ENCODE data around the gene ZAR1L. TPM values are rescaled to one million over a fixed set of nuclear protein-coding genes. Genes with fewer than 3 reads are reported as not detected.

Gene ZAR1L
- total and polyA plus RNA-seq, 9 of the 15 experiments (the other 6 are each of a cell fraction or from before 2014, with no cell fraction given) = not detected

DNA sequence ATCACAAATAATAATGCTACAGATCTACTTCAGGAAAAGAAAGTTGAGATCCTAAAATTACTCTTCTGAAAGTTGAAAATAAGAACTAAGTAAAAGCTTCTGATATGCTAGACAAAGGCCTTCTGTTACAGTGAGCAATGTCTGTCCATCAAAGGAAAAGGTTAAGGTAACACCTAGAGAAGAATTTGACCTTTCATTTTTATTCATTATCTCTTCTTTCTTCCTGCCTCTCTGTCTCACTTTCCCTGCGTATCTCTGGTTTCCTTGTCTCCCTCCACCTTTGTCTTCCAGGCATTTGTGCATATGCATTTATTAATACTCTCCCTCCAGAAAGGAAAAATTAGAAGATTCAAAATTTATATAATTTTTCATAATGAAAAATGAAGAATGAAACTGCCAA, 49.0 kb downstream of the ZAR1L start:
- Histone ChIP-seq H3K9ac (ENCODE audit: insufficient read depth in 1 of 2, low read depth in 2 of 2, low read length in 2 of 2) (no peak overlapping the region), H3K4me3 (no peak overlapping the region), H3K9me1 (ENCODE audit: control insufficient read depth, insufficient read depth, low read length) (no peaks in the 10 kb centered on the region), H3K4me2 (ENCODE audit: insufficient read depth, low read length) (no peak overlapping the region), H3K27ac (ENCODE audit: extremely low read depth, low read depth, low read length) (no peak overlapping the region), H3K4me1 (replicated peaks in 1 of 2; ENCODE audit: control insufficient read depth in 2 of 2, insufficient read depth in 2 of 2, low read length in 2 of 2) (peaks cover 0 to 4% of the 10 kb centered on the region in 2 experiments; a peak in 4 of 5 replicates), H2AFZ (ENCODE audit: low read depth, low read length) (no peak overlapping the region), H4K20me1 (replicated peaks; ENCODE audit: control insufficient read depth, insufficient read depth, low read length) (no peaks in the 10 kb centered on the region), H3K9me3 (replicated peaks; ENCODE audit: control insufficient read depth, insufficient read depth, low read depth, low read length) (no peaks in the 10 kb centered on the region), H3K27me3 (ENCODE audit: control insufficient read depth in 2 of 2, insufficient read depth in 2 of 2, low read length in 2 of 2) (peaks cover 0 to 7% of the 10 kb centered on the region in 2 experiments; a peak in 3 of 5 replicates), H3K79me2 (ENCODE audit: control insufficient read depth, insufficient read depth, low read length) (no peaks in the 10 kb centered on the region), H3K36me3 (ENCODE audit: control insufficient read depth, insufficient read depth, low read length) (no peaks in the 10 kb centered on the region)
- intact Hi-C loops (cut with micrococcal nuclease) (no loop called here), in situ Hi-C loops (cut with MboI) (no loop called here)
- DNase-seq (ENCODE audit: extremely low read depth in 1 of 4, low spot score in 3 of 4) (no peak), ATAC-seq (no peak), FAIRE-seq (no peak)
- ChIA-PET CTCF (ENCODE audit: low intra/inter-chr PET ratio) (no interaction called here), POLR2A (no interaction called here)
- no TSS peak for BruUV-seq (replicated peaks)
- 13% methylated on average over 1 of the region's 1 CpG for WGBS (ENCODE audit: insufficient coverage, low coverage, missing lambda C conversion rate)
- TF ChIP-seq, protein P1, sequence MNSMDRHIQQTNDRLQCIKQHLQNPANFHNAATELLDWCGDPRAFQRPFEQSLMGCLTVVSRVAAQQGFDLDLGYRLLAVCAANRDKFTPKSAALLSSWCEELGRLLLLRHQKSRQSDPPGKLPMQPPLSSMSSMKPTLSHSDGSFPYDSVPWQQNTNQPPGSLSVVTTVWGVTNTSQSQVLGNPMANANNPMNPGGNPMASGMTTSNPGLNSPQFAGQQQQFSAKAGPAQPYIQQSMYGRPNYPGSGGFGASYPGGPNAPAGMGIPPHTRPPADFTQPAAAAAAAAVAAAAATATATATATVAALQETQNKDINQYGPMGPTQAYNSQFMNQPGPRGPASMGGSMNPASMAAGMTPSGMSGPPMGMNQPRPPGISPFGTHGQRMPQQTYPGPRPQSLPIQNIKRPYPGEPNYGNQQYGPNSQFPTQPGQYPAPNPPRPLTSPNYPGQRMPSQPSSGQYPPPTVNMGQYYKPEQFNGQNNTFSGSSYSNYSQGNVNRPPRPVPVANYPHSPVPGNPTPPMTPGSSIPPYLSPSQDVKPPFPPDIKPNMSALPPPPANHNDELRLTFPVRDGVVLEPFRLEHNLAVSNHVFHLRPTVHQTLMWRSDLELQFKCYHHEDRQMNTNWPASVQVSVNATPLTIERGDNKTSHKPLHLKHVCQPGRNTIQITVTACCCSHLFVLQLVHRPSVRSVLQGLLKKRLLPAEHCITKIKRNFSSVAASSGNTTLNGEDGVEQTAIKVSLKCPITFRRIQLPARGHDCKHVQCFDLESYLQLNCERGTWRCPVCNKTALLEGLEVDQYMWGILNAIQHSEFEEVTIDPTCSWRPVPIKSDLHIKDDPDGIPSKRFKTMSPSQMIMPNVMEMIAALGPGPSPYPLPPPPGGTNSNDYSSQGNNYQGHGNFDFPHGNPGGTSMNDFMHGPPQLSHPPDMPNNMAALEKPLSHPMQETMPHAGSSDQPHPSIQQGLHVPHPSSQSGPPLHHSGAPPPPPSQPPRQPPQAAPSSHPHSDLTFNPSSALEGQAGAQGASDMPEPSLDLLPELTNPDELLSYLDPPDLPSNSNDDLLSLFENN (IDR thresholded peaks at IDR 0.05; ENCODE audit: low read depth in 2 of 2, low read length in 2 of 2) = no peak
- TF ChIP-seq, protein P2, sequence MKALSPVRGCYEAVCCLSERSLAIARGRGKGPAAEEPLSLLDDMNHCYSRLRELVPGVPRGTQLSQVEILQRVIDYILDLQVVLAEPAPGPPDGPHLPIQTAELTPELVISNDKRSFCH (CRISPR knock-in tag; IDR thresholded peaks at IDR 0.05) = no peak
- TF ChIP-seq, protein P2 (tag; IDR thresholded peaks at IDR 0.05) = no peak
- TF ChIP-seq TAF1 (IDR thresholded peaks at IDR 0.05; ENCODE audit: control insufficient read depth, extremely low read depth, insufficient read depth, low read length, severe bottlenecking) = no peak
- TF ChIP-seq PURB (CRISPR knock-in tag; IDR thresholded peaks at IDR 0.05; ENCODE audit: low read depth) = no peak
- no peak for TF ChIP-seq NFIC (IDR thresholded peaks at IDR 0.05)
- no peak for TF ChIP-seq PRPF4 (IDR thresholded peaks at IDR 0.05; ENCODE audit: insufficient read depth, low read depth, low read length, poor library complexity, severe bottlenecking)
- TF ChIP-seq, protein P3, sequence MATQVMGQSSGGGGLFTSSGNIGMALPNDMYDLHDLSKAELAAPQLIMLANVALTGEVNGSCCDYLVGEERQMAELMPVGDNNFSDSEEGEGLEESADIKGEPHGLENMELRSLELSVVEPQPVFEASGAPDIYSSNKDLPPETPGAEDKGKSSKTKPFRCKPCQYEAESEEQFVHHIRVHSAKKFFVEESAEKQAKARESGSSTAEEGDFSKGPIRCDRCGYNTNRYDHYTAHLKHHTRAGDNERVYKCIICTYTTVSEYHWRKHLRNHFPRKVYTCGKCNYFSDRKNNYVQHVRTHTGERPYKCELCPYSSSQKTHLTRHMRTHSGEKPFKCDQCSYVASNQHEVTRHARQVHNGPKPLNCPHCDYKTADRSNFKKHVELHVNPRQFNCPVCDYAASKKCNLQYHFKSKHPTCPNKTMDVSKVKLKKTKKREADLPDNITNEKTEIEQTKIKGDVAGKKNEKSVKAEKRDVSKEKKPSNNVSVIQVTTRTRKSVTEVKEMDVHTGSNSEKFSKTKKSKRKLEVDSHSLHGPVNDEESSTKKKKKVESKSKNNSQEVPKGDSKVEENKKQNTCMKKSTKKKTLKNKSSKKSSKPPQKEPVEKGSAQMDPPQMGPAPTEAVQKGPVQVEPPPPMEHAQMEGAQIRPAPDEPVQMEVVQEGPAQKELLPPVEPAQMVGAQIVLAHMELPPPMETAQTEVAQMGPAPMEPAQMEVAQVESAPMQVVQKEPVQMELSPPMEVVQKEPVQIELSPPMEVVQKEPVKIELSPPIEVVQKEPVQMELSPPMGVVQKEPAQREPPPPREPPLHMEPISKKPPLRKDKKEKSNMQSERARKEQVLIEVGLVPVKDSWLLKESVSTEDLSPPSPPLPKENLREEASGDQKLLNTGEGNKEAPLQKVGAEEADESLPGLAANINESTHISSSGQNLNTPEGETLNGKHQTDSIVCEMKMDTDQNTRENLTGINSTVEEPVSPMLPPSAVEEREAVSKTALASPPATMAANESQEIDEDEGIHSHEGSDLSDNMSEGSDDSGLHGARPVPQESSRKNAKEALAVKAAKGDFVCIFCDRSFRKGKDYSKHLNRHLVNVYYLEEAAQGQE (IDR thresholded peaks at IDR 0.05; ENCODE audit: borderline replicate concordance) = no peak
- TF ChIP-seq, protein P3 (CRISPR knock-in tag; IDR thresholded peaks at IDR 0.05; ENCODE audit: low read depth) = no peak

All from K562 (cell line).